BJ (cell line): Measurements from ENCODE around the gene RHBG. TPM values are rescaled to one million over a fixed set of nuclear protein-coding genes. Genes with fewer than 3 reads are reported as not detected.

ENCODE experiments used
- CTCF ChIA-PET: fragments of 350-600 bp; formaldehyde crosslinking; extraction: SDS; loops from one replicate; lab custom pipeline; 2021; ENCODE audit warnings: antibody characterized with exemption, inconsistent platforms; lab: Yijun Ruan, JAX
- POLR2A ChIA-PET: fragments of 300-600 bp; sonication (Branson Sonifier 250); formaldehyde crosslinking; extraction: SDS; loops from one replicate; lab custom pipeline; 2021; ENCODE audit warnings: antibody characterized with exemption; lab: Charles Lee
- DNase-seq: peaks from one replicate; pipeline ENCODE4 v3.0.0-alpha.2; 2011; ENCODE audit warnings: low read depth
- H3K27me3 ChIP-seq: 2 replicates; pipeline ENCODE4 v1.6.0; 2011; ENCODE audit warnings: low read length; ENCODE audit not compliant: control insufficient read depth, insufficient read depth
- H3K36me3 ChIP-seq: 2 replicates; pipeline ENCODE4 v1.5.1; 2011; ENCODE audit warnings: low read length; ENCODE audit not compliant: control insufficient read depth, insufficient read depth
- H3K4me3 ChIP-seq: 2 replicates; pipeline ENCODE4 v1.5.1; 2011; ENCODE audit warnings: low read depth, mild to moderate bottlenecking, control low read depth, low read length
- CTCF ChIP-seq: IDR thresholded peaks from 2 replicates; pipeline ENCODE4 v1.5.1; 2011; ENCODE audit warnings: low read depth, mild to moderate bottlenecking, control low read depth, inconsistent platforms, low read length, moderate library complexity; ENCODE audit not compliant: insufficient read depth
- polyA plus RNA-seq: library from polyadenylated mRNA; depleted of rRNA; stranded (reverse); fragments of >200 nt; gene quantifications from 2 replicates; pipeline ENCODE4 v1.2.3, GENCODE V29; 2011

Gene RHBG
- polyA plus RNA-seq, 1 experiment: not detected

DNA sequence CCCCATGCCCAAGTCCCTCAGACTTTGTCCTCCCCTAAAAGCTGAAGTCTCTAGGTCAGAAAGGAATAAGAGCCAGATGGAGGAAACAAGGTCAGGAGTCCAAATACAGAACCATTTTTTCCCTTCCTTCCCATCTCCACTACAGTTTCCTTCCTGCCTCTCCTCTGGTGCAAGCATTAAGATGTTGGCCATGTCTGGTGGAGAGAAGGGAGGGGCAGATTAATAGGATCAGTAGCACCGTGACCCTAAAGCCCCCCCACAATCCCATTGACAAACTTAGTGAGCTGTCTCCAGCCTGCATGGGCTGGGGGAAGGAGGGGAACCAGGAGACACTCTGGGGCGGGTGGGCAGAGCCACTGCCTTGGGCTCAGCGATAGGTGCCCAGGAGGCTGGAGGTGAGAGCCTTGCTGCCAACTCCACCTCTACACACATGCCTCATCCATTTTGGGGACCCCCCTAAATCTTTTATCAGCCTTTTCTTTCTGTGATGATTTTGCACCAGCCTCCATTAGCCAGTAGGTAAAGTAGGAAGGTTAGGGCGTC lies 59.8 kb downstream of the RHBG start:
- no peak overlapping the region for H3K4me3 ChIP-seq
- TF ChIP-seq CTCF: no peak
- H3K27me3 ChIP-seq: peaks cover 83% of the 10 kb centered on the region
- DNase-seq: no peak
- H3K36me3 ChIP-seq: no peaks in the 10 kb centered on the region
- ChIA-PET CTCF (interaction anchor here (0.8 to 1.9 kb wide), 3 partner anchors 9 to 43 kb away, joined by 3 to 6 read pairs (median 5); no protein-coding TSS in a partner anchor), POLR2A (no interaction called here)

DNA sequence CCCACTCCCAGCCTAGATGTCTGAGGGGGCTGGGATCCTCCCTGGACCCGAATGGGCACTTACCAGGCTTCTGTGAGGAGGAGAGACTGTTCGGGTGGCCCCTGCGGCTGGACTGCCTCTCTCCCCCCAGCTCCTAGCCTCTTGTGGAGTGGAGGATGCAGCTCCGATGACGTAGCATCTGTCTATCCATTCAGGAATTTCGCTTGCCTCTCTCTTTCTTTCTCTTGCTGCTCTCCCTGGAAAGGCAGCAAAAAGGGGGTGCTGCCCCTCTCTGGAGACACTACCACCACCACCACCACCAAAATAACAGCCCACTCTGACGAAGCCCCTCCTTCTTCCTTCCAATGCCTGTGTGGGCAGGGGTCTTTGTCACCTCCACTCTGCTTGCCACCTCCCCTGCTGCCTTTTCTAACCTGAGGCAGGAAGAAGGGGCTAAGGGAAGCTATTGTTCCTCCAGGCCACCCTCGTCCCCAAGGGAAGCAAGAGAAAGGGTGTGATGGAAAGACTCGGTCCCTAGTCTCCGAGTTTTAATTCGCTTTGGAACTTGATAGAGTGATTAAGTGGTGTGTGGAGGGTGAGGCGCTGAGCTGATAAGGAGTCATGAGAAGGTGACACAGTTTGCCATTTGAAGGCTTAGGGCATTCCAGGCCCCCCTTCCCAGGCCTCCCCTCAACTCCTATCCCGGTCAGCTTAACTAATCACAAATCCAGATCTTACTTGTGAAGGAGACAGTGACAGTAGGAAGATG lies 60.5 kb downstream of the RHBG start:
- no peaks in the 10 kb centered on the region for H3K36me3 ChIP-seq
- TF ChIP-seq CTCF: no peak

DNA sequence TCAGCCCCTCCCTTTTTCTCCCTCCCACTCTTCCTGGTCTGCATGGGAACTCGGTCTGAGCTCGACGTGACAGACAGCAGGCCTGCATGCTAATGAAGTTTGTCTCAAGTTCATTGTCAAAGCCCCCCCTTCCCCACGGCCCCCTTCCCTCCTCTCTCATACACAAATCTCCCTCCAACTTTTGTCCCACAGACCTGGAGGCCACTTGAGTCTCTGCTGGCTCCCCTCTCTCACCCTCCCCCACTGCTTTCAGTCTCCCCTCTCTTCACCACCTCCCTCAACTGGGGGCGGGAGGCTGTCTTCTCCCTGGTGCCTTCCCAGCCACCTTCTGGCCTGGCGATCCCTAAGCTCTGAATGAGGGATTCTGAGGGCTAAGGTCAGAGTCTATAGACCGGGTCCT lies 61.3 kb downstream of the RHBG start:
- DNase-seq: no peak
- Histone ChIP-seq H3K27me3 (peaks cover 84% of the 10 kb centered on the region), H3K36me3 (no peaks in the 10 kb centered on the region), H3K4me3 (no peak overlapping the region)
- ChIA-PET POLR2A (no interaction called here), CTCF (interaction anchor here (0.6 to 5.3 kb wide), 3 partner anchors 11 to 281 kb away, joined by 3 to 42 read pairs (median 5); no protein-coding TSS in a partner anchor)
- no peak for TF ChIP-seq CTCF

More for the DNA sequence above, 60.5 kb downstream of the RHBG start:
- Histone ChIP-seq H3K27me3 (peaks cover 84% of the 10 kb centered on the region), H3K4me3 (no peak overlapping the region)
- POLR2A ChIA-PET: no interaction called here
- no peak for DNase-seq
- CTCF ChIA-PET: interaction anchor here (0.9 to 5.3 kb wide), 3 partner anchors 10 to 44 kb away, joined by 5 to 42 read pairs (median 6); no protein-coding TSS in a partner anchor

GRCh38 chr1:156430866-156431265 lies 61.9 kb downstream of the RHBG start:
- ChIA-PET POLR2A (no interaction called here), CTCF (interaction anchor here (0.6 to 5.3 kb wide), 2 partner anchors 45 to 281 kb away, joined by 3 to 42 read pairs; no protein-coding TSS in a partner anchor)
- Histone ChIP-seq H3K4me3 (no peak overlapping the region), H3K27me3 (peaks cover 85% of the 10 kb centered on the region), H3K36me3 (no peaks in the 10 kb centered on the region)
- DNase-seq: no peak
- TF ChIP-seq CTCF: no peak

GRCh38 chr1:156431366-156431765 lies 62.4 kb downstream of the RHBG start:
- POLR2A ChIA-PET: no interaction called here
- no peak for DNase-seq
- Histone ChIP-seq H3K27me3 (peaks cover 86% of the 10 kb centered on the region), H3K36me3 (no peaks in the 10 kb centered on the region), H3K4me3 (no peak overlapping the region)
- no peak for TF ChIP-seq CTCF
- CTCF ChIA-PET: interaction anchor here (5.3 to 6.4 kb wide), 2 partner anchors 14 to 46 kb away, joined by 38 to 42 read pairs; no protein-coding TSS in a partner anchor
